ENCODE measurements around the gene MINPP1. TPM values are rescaled to one million over a fixed set of nuclear protein-coding genes. Genes with fewer than 3 reads are reported as not detected.

The MINPP1 gene
- total RNA-seq, 1 donor from 2014 or later = 14.1 TPM

DNA sequence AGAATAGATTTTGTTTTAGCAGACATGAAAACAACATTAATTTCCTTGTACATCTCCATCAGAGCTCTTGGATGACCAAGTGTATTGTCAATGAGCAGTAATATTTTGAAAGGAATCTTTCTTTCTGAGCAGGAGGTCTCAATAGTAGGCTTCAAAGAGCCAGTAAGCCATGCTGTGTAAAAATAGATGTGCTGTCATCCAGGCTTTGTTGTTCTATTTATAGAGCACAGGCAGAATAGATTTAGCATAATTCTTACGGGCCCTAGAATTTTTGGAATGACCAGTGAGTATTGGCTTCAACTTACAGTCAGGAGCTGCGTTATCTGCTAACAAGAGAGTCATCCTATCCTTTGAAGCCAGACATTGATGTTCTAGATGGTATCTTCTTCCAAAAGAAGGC lies 19.0 kb downstream of the MINPP1 start:
- no peak for DNase-seq (ENCODE audit: low spot score)

DNA sequence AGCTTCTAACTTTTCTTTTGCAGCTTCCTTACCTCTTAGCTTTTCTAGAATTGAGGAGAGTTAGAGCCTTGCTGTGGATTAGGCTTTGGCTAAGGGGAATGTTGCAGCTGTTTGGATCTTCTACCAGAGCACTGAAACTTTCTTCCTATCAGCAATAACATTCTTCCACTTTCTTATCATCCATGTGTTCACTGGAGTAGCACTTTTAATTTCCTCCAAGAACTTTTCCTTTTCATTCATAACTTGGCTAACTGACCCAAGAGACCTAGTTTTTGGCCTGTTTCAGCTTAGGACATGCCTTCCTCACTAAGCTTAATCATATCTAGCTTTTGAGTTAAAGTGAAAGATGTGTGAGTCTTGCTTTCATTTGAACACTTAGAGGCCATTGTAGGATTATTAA lies 19.6 kb downstream of the MINPP1 start:
- no peak for DNase-seq (ENCODE audit: low spot score)

DNA sequence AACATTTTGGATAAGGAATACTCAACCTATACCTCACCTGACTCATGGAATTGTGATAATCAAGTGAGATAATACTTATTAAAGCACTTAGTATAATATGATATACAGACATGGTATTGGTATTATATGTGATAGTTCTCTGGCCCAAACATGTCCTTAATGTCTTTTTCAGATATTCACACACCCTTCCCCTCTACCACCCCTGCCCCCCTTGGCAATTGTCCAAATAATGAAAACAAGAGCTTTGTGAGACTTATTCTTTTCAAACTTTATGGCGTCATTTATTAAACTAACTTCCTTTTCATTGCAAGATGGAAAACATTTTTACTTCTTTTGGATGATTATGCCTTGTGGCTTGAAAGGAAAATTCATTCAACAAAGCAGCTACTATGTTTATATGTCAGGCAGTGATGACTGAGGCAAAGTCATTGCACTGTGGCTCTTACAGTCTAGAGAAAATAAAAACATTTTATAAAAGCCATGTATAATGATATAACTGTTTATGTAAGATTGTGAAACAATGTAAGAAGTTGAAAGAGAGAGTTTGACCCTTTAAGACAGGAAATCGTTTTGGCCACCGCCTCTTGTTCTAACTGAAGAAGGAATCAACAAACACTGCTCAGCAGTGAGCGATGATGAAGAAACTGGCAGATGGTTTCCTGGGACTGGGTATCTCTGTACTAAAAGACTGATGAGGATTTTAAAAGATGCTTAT lies 27.4 kb downstream of the MINPP1 start:
- no peak for DNase-seq (ENCODE audit: low spot score)

DNA sequence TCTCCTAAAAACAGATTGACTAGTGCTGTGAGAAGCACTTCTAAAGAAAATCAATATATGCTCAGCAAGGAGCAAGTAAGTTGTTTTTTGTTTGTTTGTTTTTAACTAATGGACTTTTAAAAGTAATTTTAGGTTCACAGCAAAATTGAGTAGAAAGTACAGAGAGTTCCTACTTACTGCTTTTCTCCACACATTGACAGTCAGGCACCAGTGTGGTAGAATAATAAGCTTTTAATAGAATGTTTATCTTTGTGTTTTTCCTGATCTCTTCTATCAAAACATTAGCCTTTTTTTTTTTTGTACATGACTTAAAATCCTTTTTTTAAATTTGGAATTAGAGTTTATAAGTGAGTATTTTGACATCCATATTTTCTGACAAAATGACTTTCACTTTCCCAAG lies 28.0 kb downstream of the MINPP1 start:
- no peak for DNase-seq (ENCODE audit: low spot score)

DNA sequence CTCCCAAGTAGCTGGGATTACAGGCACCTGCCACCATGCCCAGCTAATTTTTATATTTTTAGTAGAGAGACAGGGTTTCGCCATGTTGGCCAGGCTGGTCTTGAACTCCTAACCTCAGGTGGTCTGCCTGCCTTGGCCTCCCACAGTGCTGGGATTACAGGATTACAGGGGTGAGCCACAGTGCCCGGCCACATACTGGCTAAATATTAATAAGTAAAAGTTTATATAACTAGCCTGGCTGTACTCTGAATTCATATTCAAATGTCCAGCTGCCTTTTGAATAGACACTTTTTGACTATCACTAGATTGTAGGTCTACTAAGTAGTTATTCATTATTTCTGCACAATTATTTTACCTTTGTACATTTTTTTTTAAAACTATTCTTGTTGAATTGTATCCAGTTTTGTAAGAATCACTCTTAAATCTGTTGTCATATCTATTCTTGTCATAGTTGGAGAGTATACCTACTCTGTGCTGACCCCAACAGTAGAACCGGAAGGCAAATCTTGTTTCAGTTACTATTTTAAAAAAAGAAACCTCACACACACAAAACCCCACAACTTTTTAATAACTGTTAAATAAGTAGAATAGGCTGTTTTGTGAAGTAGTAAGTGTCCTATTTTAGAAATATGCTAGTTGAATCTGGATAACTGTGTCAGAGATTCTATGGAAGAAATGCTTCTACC lies 29.6 kb downstream of the MINPP1 start:
- DNase-seq (ENCODE audit: low spot score) = no peak

DNA sequence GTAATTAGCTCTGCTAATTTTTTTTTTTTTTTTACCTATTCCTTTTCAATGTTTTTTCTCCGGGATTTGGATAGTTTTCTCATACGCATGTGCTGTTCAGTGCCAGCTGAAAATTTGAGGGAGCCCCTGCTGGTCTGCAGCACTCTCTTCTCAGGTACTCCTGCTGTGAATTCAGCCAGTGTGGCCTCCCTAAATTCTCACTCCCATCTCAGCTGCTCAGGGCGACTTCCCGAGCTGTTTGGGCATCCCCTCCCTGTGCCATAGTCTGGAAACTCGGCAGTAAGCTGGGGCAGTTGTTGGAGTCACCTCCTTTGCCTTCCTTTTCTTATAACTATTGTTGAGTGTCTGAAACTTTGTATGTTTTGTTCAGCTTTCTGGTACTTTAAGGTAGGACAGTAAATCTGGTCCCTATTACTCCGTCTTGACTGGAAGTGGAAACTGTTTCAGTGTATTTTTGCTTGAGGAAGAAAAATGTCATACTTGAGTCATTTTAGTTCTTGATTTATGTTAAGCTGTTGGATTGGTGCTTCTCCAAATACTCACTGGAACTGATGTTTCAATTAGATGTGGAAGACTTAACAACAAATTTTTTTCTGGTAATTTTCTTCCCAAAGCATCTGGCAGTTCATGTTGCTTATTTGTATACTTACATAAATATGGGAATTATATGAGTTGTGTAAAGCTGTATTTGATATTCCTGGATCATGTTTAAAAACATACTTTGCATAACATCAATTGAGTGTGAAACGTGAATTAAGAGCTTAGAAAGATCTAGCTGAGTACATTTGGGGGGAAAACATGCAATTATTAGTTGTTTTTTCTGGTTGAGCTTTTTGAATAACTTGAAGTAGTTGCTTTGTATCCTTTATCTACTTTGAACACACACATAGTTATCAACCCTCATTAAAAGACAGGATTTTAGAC lies 33.7 kb downstream of the MINPP1 start:
- no peak for DNase-seq (ENCODE audit: low spot score)

DNA sequence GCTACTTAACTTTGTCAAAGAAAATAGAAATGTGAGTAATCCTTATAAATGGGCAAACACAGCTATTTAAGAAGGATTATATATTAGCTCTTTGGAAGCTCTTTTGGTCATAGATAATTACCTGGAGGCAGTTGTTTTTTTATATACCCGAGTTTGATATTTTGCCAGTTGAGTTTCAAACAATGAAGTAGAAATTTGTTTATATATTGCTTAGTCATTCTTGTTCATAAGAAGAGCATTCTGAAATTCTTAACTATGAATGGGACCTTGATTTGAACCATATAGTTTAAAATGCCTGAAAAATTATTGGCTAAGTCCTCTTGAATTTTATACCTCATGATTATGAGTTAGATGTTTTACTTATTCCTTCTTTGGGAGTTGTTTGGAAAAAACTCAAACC lies 36.4 kb downstream of the MINPP1 start:
- DNase-seq (ENCODE audit: low spot score) = no peak

DNA sequence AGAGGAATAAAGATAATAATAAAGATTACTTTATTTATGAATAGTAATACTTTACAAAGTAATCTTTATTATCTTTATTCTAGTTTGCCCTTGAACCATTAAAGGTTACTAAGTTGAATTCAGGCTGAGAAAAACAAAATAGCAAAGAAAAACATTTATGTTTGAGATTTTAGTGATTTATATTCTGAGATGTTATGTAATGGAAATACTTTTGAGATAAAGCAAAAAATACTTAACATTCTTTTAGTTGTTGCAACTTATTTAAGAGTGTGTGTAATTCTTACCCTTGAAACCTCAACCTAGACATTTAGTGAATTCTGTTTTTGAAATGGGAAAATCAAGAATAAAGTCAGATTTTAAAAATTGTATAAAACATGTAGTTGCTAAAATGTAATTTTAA lies 40.0 kb downstream of the MINPP1 start:
- DNase-seq (ENCODE audit: low spot score) = no peak

DNA sequence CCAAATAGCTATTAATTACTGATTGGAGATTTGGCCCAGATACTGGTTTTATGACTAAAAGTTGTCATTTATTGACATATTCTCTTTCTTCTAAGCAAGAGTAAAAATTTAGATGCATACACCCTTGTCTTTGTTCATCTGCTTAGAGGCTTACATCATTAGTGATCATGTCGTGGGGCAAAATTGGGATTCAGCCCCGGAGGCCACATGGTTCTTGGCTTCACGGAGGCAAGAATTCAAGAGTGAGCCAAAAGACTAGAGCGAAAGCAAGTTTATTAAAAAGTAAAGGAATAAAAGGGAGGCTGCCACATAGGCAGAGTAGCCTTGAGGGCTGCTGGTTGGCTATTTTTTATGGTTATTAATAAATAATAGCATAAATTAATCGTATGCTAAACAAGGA lies 41.1 kb downstream of the MINPP1 start:
- no peak for DNase-seq (ENCODE audit: low spot score)

DNA sequence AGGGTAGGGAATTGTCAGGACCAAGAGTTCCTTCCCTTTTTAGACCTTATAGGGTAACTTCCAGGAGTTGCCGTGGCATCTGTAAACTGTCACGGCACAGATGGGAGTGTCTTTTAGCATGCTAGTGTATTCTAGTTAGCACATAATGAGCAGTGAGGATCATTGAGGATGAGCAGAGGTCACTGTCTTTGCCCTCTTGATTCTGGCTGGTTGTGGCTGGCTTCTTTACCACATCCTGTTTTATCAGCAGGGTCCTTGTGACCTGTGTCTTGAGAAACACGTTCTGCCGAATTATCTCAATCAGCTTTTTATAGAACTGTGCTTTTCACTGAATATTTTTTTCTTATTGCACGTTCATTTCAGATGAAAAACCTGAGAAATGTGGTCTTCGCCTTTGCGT lies 41.5 kb downstream of the MINPP1 start:
- DNase-seq (ENCODE audit: low spot score) = no peak

DNA sequence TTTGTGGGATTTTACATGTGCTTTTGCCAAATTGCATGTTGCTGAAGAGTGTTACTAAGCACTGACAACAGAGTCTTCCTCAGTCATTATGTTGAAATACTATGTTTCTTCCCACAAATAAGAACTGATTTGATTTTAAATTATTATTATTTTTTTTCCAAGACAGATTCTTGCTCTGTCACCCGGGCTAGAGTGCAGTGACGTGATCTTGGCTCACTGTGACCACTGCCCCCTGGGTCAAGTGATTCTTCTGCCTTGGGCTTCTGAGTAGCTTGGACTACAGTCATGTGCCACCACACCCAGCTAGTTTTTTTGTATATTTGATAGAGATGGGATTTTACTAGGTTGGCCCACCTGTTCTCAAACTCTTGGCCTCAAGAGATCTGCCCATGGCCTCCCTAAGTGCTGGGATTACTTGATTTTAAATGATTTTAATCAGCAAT lies 42.3 kb downstream of the MINPP1 start:
- DNase-seq (ENCODE audit: low spot score) = no peak

DNA sequence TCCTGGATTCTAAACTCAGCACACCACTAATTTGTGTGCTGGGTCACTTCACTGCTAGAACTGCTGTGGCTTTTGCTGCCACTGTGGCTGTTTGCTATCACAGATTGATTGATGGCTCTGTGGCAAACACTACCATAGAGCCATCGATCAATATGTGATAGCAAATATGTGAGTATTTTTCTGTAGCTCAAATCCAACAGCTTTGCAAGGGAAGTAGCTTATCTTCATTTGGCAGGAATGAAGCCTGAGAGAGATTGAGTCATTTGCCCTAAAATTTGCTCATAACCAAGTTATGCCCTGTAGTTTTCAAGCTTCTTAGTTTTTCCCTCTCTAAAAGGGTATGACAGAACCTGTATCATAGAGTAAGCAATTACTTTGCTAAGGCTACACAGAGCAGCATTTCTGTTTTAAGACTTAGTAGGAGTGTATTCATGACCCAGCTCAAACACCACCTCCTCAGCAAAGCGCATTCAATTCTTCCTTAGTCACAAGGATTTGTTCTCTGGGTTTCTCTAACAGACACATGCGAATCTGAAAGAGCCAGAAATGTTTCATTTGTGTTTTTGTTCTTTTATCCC lies 43.1 kb downstream of the MINPP1 start:
- no peak for DNase-seq (ENCODE audit: low spot score)

DNA sequence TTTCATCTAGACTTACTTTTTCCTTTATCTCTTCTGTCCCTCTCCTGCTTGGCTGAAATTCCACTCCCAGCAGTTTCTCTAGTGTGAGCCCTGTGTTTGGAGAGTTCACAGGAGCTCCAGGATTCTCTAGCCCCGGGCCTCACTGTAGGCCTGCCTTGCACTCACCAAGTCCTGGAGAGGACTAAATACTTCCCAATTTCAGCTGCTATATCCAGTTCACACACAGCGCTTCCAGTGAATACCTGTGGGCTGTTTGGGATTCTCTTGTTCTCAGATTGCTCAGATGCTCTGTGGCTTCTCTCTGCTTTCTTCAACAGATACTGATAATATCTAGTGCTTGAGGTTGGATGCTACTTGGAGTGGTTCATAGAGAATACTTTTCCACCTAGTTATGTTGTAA lies 46.0 kb downstream of the MINPP1 start:
- DNase-seq (ENCODE audit: low spot score) = no peak

DNA sequence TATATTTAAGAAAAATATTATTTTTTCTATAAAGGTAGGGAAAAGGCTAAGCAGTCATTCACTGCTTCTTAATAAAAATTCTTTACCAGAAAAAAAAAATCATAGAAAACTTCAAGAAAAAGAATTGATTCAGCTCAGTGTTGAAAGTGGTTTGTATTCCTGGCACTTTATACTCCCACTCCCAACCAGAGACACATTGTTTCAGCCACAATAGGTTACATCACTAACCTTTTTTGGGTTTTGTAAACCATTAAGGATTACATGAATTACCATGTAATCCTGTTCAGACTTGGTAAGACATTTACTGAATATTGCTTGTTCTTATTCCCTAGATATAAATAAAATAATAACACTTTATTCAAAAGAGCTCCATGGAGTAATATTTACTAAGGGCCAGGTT lies 46.6 kb downstream of the MINPP1 start:
- DNase-seq (ENCODE audit: low spot score) = no peak

DNA sequence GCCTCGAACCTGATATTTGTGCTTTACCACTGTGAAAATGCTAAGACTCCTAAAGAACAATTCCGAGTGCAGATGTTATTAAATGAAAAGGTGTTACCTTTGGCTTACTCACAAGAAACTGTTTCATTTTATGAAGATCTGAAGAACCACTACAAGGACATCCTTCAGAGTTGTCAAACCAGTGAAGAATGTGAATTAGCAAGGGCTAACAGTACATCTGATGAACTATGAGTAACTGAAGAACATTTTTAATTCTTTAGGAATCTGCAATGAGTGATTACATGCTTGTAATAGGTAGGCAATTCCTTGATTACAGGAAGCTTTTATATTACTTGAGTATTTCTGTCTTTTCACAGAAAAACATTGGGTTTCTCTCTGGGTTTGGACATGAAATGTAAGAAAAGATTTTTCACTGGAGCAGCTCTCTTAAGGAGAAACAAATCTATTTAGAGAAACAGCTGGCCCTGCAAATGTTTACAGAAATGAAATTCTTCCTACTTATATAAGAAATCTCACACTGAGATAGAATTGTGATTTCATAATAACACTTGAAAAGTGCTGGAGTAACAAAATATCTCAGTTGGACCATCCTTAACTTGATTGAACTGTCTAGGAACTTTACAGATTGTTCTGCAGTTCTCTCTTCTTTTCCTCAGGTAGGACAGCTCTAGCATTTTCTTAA lies 47.7 kb downstream of the MINPP1 start:
- DNase-seq (ENCODE audit: low spot score) = no peak

DNA sequence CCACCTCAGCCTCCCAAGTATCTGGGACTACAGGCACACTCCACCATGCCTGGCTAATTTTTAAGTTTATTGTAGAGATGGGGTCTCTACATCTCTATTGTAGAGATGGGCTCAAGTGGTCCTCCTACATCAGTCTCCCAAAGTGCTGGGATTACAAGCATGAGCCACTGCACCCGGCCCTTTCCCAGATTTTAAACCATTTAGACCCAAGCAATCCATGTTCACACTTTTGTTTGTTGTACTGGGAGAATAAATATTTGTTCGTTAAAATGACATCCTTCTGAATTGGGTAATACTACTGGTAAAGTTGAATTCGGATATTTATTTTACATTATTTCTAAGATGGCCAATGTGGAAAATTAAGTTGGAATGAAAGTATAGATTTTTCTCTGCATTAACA lies 52.7 kb downstream of the MINPP1 start:
- DNase-seq (ENCODE audit: low spot score) = no peak

DNA sequence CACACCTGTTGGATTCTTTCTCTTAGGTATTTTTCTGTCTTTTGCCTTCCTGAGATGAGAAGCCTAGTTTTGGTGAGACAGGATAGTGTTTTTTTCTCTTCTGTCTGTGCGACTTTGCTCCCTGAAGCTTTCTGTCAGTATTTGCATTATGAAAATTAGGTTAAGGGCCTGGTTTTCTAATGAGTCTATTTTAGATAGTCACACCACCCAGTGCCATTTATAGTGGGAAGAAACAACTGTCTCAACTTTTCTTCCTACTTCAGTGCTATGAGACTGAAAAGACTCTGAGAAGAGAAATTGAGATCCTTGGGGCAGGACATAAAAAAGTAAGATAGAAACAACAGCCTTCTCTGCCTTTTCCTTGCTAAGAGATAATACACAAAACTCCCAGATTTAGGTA lies 53.6 kb downstream of the MINPP1 start:
- no peak for DNase-seq (ENCODE audit: low spot score)

DNA sequence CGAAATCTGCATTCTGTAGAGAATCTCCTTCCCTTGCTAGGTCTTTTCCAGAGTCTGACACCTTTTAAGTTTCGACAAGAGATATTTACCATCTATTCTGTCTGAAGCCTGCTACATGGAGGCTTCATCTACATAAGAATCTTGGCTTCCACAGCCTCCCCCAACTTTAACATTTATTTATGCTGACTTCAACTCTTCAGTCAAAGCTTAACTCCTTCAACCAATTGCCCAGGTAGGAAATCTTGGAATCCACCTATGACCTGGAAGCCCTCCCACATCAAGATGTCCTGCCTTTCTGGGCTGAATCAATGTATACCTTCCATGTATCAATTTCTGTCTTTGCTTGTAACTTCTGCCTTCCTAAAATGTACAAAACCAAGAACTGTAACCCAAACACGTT lies 54.7 kb downstream of the MINPP1 start:
- DNase-seq (ENCODE audit: low spot score) = no peak

DNA sequence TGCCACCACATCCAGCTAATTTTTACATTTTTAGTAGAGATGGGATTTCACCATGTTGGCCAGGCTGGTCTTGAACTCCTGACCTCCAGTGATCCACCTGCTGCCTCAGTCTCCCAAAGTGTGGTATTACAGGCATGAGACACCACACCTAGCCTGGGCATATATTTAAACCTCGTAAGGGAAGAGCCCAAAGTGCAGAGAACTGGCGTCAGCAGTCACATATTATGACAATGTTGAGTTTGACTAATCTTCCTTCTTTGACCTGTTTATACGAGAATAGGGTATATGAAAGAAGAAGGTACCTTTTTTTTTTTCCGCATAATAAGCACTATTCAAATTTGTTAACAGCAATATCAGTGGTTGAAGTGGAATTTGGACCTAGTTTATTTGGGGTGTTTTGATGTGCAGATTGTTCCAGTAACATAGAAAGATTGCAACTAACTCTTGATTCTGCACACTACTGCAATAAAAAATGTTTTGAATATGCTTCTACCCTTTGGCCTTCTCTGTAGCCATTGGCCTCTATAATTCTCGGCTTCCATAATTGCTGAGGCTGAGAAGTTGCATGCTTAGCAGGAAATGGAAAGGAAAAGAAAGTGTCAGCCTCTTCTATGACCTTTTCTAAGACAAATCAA lies 55.9 kb downstream of the MINPP1 start:
- no peak for DNase-seq (ENCODE audit: low spot score)

DNA sequence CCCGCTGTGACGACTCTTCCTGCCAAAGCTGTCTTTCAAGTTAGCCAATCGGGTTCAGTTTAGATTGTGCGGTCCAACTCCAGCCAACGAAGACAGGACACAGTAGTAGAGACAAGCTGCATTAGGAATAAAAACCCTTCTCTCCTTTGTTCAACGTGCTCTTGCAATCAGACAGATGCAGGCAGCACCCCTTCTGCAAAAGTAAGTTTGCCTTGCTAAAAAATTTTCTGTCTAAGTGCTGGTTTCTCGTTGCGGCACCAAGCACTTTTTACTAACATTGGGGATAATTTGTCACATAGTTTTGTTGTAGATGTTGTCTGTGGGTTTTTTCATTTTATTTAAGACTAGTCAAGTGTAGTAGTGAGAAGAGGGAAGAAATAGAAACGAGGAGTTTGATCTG lies 58.1 kb downstream of the MINPP1 start:
- no peak for DNase-seq (ENCODE audit: low spot score)

DNA sequence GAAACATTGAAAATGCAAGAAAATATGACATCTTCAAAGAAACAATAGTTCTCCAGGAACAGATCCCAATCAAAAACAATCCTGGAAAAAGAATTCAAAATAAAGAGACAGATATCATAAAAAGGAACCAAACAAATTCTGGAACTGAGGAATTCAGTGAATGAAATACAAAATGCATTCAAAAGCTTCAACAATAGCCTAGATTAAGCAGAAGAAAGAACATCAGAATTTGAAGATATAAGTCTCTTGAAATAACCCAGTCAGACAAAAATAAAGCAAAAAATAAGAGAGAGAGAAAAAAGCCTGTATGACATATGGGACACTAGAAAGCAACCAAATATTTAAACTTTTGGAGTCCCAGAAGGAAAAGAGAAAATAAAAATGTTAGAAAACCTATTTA lies 60.3 kb downstream of the MINPP1 start:
- DNase-seq (ENCODE audit: low spot score) = no peak

Data from ureter (tissue), 1 donor.